Head of caudate nucleus (tissue), 42 donors: Measurements from ENCODE around the gene ESPL1.

Experiments used
- DNase-seq, 42 donors: peaks; one replicate each; pipeline versions ENCODE4 v3.0.0 to v3.0.0-alpha.2; 2020 to 2021; ENCODE audit warnings: mixed read lengths in 7 of 42
- intact Hi-C: fragments of 100-400 bp; cut with DNase I; formaldehyde crosslinking; loops from one replicate; pipeline ENCODE4 v1.15.0; 2022

The ESPL1 gene

DNA sequence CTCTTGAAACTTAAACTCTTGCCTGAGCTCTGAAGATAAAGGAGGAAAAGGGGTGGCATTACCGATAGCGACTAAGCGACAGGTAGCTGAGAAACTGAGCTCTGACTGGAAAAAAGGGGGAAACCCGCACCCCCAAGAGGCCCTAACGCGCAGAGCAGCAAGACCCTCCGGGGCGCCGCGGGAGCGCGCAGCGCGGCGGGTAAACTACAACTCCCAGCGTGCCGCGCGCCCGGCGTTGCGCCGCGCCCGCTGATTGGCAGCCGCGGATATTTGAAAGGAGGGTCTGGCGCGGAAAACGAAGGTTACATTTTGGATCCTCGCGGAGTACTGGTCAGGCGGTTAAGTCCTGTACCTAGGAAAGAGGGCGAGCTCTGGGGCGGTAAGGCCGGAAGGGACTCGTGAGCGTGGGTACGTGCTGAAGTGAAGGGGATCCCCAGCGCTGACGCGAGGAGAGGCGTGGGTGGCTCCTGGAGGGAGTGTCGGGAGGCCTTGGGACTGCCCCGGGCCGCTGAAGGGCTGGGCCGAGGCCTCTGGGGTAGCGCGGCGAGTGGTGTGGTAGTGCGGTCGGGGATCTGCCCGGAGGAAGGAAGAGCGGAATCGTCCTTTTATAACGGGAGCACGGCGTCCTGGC lies at the start of gene ESPL1:
TSS of gene ESPL1 (plus strand) at position 301 of the 631 bp plus-strand sequence. CDS start 468 bp downstream, outside the sequence.
- peak; percentile 44 to 88 (median 72) for DNase-seq
- intact Hi-C loops = loop anchor here (5.0 kb wide), 1 partner anchor 56 kb away; no protein-coding TSS in a partner anchor

DNA sequence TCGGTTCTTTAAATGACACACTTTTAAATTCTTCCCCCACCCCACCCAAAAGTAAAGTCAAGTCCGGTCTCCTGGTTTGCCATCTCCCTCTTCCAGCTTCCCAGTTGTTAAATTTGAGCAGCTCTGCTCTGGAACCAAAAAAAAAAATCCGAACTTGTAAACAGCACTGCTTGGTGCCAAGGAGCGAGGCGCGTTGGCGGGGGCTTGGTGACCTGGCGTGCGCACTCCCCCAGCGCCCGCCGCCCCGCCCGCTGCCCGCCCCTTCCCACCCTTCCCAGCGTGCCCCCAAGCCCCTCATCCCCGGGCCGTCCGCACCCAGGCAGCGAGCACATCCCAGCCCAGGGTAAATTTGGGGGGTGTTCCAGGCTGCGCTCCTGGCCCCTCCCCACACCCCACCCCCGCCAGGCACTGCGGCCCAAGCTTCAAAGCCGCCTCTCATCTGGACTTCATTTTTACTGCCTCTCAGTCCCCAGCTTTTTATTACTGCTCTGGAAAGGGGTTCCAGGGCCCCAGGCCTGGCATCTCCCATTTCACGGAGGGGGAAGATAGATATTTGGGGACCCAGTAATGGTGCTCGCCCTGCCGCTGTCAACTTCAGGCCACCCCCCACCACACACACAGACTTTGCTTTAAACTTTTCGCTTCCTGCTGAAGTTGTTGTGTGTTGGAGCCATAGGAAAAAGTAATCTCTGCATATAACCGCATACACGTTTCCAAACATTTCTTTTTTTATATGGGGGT lies 49.4 kb upstream of the ESPL1 start:
- intact Hi-C loops = loop anchor here (10.0 kb wide), 1 partner anchor 106 kb away; the partner anchor contains the start of gene AAAS
- DNase-seq = peak in 2 of 42 donors; percentile 17 to 23

DNA sequence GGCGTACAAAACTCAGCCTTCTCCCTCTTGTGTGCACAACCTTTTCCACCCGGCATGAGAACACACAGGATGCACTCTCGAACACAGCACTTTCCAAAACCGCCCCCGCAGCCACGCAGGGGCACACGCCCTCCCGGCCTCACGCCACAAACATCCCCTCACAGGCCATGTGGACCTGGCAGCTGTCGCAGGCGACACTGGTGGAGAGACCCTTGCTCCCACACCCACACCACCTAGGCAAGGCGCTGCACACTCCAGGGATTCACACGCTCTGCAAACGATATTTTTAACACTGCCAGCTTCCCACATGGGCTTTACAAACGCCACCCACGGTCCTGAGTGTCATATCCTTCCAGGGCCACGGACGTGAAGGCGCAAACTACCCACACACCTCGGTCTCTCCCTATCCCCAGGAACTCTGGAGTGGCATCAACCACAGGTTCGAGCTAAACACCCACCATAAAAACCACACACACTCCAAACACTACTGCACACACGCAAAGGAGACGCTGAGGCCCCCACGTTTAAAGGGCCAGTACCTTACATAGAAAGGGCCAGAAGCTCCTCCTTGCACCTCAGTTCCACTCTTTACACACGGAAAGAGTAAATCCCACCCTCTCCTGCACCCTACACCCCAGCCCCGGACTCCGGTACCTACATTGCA lies 48.7 kb upstream of the ESPL1 start:
- intact Hi-C loops = loop anchor here (10.0 kb wide), 1 partner anchor 105 kb away; the partner anchor contains the start of gene AAAS
- DNase-seq = peak in 14 of 42 donors; percentile 22 to 56 (median 36)

DNA sequence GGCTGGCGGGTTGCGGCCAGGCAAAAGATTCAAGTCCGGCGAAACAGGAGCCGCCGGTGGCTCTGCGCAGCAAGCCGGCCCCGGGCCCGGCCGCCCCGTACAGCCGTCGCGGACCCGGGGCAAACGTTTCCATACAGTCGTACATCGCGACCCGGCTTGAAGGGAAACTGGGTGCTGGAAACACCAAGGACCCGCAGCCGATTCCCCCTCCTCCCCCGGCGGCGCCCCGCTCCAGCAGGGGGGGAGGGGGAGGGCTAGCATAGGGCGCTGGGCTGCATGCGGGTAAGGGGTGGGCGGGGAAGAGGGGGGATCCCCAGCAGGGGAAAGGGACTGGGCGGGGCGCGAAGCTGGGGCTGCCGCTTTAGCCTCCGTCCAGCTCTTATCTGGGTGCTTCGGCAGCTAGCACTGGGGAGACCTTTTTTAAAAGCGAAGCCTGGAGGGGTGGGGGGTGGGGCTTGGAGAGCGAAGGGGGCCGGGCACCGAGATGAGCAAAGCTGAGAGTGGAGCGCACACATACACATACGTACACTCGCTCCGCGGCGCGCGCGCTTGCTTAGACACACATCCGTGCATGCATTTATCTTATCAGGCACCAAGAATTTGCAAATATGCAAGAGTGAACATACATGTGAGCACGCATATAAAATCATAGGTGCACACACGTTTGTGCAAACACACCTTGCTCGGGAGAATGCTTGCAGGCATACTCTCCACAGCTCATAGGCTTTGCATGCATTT lies 48.0 kb upstream of the ESPL1 start:
- DNase-seq = peak in 41 of 42 donors; percentile 50 to 91 (median 77)
- intact Hi-C loops = loop anchor here (10.0 kb wide), 1 partner anchor 105 kb away; the partner anchor contains the start of gene AAAS

- intact Hi-C loops = no loop called here
These were observed 47.4 kb upstream of the ESPL1 start for GRCh38 chr12:53220694-53221202.

GRCh38 chr12:53221203-53222080 lies 46.7 kb upstream of the ESPL1 start:
- intact Hi-C loops = no loop called here

More at GRCh38 chr12:53220694-53221202, 47.4 kb upstream of the ESPL1 start:
- peak; percentile 42 to 90 (median 78) for DNase-seq

GRCh38 chr12:53222170-53222721 lies 45.9 kb upstream of the ESPL1 start:
- DNase-seq = no peak
- intact Hi-C loops = no loop called here

More at GRCh38 chr12:53221203-53222080, 46.7 kb upstream of the ESPL1 start:
- DNase-seq = peak in 39 of 42 donors; percentile 33 to 85 (median 67)

DNA sequence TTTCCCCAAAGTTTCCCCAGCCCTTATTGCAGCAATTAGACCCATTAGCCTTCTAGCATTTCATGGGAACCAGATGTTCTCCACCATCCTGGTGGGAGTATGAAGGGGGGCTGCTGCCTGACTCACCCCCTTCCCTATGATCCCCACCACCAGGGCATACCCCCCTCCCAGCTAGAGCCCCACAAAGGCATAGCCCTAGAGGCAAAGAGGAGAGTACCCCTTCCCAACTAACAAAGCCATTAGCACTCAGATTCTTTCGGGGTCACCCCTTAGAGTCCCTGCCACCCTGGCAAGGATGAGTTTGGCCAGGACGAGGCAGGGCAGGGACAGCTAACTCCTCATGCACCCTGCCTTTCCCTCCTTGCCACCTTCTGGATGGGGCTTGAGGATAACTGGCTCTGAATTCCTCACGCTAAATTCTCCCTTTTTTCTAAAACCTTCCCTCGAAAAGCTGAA lies 45.3 kb upstream of the ESPL1 start:
- DNase-seq = no peak
- intact Hi-C loops = no loop called here

DNA sequence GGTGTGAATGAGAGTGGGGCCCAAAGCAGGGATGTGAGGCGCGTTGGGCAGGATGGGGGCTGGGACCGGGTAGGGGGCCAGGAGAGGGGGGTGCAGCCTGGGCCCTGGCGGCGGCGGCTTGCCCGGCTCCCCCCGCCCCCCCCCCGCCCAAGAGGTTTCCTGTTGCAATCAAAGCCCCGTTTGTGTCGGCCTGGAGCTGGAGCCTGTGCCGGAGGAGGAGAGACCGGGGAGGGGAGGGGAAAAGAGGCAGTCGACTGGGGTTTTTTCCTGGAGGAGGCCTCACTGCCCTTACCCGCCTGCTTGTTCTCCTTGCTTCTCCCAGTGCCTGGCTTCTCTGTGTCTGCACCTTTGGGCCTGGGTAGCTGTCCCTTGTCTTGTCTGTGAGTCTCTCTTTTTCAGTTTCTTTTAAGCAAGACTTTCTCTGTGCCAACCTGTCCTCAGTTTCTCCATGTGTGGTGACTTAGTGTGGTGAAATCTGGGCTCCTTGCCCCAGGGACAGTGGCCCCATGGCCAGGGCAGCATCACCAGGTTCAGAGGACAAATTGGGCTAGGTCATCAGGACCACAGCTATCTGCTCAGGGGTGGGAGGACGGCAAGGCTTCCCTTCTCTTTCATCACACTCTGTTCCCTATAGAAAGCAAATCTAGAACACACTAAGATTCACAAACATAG lies 44.6 kb upstream of the ESPL1 start:
- intact Hi-C loops = no loop called here
- peak in 38 of 42 donors; percentile 43 to 87 (median 68) for DNase-seq

GRCh38 chr12:53224061-53224896 lies 43.8 kb upstream of the ESPL1 start:
- intact Hi-C loops = no loop called here
- no peak for DNase-seq

GRCh38 chr12:53224897-53225634 lies 43.0 kb upstream of the ESPL1 start:
- DNase-seq = peak in 2 of 42 donors; percentile 18 to 59
- intact Hi-C loops = no loop called here

GRCh38 chr12:53225635-53226424 lies 42.3 kb upstream of the ESPL1 start:
- peak in 23 of 42 donors; percentile 34 to 81 (median 53) for DNase-seq
- intact Hi-C loops = no loop called here

DNA sequence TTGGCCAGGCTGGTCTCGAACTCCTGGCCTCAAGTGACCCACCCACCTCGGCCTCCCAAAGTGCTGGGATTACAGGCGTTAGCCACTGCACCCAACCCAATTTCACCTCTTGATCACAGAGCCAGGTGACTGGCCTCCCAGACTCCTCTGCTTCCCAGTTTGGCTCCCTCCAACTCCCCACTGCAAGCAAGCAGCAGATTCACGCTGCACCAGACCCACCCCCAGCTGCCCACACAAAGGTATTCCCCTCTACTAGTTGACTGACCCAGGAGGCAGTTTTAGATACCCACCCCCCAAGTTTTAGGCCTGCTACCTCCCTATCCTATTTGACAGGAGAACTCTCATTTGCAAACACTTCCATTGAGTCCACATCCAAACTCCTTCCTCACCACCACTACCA lies 41.3 kb upstream of the ESPL1 start:
- peak in 1 of 42 donors; percentile 16 for DNase-seq
- intact Hi-C loops = no loop called here

DNA sequence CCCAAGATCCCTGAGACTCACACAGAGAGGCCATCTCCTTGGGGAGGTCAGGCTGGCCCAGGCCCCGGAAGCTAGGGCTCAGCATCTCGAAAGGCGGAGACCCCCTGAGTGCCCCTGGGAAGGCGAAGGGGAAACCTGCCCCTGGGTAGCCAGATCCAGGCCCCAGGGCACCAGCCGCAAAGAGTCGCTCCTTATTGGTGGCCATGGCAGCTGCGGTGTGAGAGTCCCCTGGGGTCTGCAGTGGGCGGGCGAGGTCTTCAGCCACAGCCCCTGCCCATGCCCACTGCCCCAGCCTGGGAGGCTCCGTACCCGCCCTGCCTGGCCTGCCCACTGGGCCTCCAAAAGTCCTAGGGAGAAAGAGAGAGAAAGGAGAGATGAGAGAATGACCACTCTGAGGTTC lies 40.8 kb upstream of the ESPL1 start:
- intact Hi-C loops = no loop called here
- DNase-seq = peak in 1 of 42 donors; percentile 20
